Activated T-helper 1 cell treated with Interleukin-2 at 50 U/mL for 16 hours (primary cell): ENCODE measurements around the gene ADRB1.

ENCODE experiments used
- DNase-seq: peaks from one replicate; pipeline ENCODE4 v3.0.0-alpha.2; 2020; ENCODE audit warnings: low read depth

The ADRB1 gene

GRCh38 chr10:114043532-114044246 lies at the start of gene ADRB1:
Gene ADRB1 (plus strand): TSS chr10:114043866. CDS start chr10:114044133, 267 bp downstream.
- DNase-seq, result no peak

DNA sequence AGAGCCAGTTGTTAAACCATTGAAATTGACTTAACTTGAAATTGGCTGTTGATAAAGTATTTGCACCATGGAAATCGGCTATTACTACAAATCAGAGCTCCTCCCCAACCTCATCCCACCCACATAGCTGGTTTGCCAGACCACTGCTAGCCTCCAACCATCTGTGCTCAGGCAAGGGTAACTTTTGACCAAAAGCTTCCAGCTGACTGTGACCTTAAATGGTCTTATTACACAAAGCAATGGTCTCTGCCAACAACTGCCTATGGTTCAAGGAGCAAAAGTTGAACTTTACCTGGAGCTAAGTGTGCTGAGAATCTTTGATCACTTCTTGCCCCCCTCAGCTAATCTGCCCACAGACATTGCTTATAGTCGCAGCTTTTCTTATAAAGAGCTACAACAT lies 48.5 kb upstream of the ADRB1 start:
- no peak for DNase-seq

DNA sequence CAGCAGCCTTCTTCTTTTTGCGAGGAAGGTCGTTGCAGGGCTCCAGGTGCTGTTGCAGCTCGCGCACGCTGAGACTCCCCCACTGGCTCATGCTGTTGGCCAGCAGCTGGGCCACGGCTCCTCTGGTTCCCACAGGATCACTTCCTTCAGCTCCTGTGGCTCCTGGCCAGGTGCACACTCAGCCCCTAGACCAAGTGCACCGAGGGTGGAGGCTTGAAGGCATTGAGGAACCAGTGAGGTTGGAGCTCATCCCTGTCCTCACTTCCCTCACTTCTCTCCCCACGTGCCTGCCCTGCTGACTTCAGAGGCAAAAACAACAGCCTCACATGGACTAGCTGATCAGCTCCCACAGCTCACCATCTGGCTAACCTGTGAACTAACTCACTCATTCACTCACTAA lies 46.2 kb upstream of the ADRB1 start:
- no peak for DNase-seq

DNA sequence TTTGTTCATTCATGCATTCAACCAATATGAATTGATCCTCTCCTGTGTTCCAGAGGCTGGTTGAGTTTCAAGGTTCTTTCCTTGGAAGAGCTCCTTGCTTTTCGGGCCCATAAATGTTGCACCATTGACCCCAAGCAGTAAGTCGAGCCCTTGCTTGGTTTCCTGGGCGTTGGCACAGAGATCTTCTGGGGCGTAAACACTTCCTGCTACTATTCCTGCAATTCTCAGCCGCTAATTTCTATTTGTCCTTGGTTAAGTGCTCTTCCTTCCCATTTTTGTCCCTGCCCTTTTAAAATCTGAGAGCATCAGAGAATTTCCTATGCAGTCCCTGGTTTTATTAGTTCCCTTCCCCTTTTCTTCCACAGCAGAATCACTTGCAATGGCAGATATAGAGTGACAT lies 44.1 kb upstream of the ADRB1 start:
- DNase-seq, result no peak

DNA sequence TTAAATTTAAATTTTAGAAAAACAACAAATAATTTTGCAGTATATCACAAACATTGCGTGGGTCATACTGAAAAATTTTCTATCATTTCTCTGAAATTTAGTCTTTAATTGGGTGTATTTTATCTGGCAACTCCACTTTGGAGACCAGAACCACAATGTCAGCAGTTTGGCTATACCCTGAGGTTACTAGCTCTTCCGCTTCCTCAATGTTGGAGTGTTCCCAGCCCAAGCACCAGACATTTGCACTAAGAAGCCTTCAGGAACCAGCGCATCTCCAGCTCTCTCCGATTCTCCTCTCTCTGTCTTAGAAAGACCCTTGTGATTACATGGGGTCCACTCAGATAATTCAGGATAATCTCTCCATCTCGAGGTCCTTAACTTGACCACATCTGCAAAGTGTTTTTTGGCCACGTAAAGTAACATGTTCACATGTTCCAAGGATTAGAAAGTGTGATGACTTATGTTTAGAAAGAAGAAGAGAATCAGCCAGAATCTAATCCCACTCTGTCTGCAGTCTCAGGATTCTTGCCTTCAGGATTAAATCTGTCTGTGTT lies 43.1 kb upstream of the ADRB1 start:
- DNase-seq, result no peak

DNA sequence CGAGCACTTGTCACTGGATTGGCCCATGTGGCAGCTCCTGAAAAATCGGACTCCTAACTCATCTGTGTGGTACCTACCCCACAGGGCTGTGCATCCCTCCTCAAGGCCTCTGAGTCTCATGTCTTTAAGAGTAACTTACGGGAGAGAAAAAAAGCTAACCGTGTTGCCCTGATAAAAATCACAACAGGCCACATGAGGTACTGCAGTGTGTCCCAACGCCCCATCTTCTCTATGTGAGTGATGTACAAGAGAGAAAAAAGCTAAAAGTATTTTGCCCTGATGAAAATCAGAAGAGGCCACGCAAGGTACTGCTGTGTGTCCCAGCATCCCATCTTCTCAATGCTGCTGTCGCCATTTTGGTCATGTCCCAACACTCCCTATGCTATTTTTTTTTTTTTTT lies 41.2 kb upstream of the ADRB1 start:
- no peak for DNase-seq

- DNase-seq, result no peak
These were observed 40.3 kb upstream of the ADRB1 start for GRCh38 chr10:114003161-114003941.

GRCh38 chr10:114009281-114009996 lies 34.2 kb upstream of the ADRB1 start:
- DNase-seq, result no peak

GRCh38 chr10:114010316-114010715 lies 33.4 kb upstream of the ADRB1 start:
- no peak for DNase-seq

DNA sequence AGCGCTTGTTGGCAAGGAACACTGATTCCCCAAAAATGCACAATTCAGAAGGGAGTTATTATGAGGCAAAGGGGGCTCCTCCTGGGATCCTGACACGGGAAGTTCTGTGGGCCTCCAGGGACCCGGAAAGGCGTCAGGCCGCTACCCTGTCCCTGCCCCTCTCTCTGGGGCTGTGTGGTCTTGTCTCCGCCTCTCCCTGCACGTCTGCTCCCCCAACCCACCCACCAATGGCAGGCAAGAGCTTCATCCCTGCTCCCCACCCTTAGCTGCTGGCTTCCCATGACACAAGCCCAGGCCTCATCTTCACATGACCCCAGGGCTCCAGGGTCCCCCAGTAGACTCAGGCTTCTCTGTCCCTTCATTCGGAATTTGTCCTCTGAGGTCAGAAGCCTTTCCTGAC lies 31.0 kb upstream of the ADRB1 start:
- no peak for DNase-seq

- no peak for DNase-seq
These were observed 28.0 kb upstream of the ADRB1 start for GRCh38 chr10:114015708-114016107.

GRCh38 chr10:114017271-114017670 lies 26.4 kb upstream of the ADRB1 start:
- no peak for DNase-seq

DNA sequence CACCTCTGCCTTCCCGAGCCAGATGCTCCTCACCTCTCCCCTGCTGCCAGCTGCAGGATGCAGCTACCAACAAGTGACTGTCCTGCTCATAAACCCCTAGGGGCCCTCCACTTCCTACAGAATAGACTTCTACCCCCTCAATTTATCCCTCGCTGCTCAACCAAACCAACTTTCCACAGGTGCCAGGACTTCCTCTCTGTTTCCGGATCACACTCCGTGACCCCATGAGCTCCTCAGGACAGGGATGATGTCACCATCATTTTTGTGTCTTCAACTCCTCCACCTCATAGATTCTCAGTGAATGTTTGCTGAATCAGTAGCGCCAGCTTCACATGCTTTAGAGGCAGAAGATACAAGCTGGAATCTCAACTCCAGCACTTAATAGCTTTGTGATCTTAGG lies 25.8 kb upstream of the ADRB1 start:
- no peak for DNase-seq

DNA sequence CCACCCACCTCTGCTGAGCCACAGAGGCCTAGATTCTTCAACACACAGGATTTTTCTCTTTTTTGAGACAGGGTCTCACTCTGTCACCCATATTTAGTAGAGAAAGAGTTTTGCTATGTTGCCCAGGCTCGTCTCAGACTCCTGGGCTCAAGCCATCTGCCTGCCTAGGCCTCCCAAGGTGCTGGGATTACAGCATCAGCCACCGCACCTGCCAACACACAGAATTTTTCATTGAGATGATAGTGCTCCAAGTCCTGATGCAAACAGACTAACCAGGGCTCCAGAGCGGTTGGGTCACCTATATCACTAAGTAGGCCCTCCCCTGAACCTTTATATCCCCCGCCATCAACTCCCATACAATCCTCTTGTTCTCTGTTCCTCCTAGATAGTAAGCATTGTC lies 24.4 kb upstream of the ADRB1 start:
- no peak for DNase-seq

- DNase-seq, result no peak
These were observed 22.5 kb upstream of the ADRB1 start for GRCh38 chr10:114021154-114021553.

- DNase-seq, result no peak
These were observed 21.7 kb upstream of the ADRB1 start for GRCh38 chr10:114021717-114022680.

GRCh38 chr10:114022766-114023597 lies 20.7 kb upstream of the ADRB1 start:
- no peak for DNase-seq

DNA sequence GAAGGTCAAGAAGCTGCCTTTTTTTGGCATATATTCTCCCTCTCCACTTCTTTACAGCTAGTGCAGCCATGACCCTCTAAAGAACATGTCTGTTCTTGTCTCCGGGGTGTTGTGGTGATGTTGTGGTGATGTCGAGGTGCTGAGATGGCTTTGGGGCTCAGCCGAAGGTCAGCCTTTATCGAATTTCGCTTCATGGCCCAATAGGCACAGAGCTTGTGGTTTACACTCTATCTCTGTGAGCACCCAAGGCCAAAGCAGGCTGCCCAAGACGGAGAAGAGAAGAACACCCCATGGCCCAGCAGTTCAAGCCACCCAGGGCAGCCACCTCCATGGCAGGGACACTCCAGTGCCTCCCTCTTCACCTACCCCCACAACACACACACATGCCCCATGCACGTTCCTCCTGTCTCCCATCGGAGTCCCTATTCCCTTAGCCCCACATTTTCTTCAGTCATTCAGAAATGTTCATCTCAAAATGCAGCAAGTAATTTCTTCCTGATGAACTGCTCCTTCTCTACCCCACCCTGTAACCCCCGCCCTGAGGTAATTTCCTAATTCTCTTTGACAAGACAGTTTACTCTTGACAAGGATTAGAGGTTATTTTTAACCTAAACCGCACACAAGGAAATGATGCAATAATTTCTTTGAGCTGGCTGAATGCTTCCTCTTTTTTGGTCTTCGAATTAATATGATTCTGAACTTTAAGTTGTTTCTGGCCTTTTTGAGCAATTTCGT lies 18.6 kb upstream of the ADRB1 start:
- DNase-seq, result no peak

DNA sequence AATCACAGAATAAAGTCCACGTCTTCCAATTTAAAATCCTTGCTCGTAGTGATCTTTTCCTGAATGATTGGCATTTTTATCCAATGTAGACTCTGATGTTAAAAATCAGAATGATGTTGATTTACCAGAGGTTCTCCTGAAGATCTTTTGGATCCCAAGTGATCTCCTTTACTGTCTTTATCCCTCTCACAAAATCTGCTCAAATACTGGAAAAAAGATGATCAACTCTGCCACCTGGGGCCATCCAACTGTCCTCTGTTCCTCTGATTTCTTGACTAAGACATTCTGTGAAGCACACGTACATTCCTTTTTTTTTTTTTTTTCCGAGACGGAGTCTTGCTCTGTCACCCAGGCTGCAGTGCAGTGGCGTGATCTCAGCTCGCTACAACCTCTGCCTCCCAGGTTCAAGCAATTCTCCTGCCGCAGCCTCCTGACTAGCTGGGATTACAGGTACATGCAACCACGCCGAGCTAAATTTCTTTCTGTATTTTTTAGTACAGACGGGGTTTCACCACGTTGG lies 18.0 kb upstream of the ADRB1 start:
- DNase-seq, result no peak
